Gastrocnemius medialis (tissue), 4 donors: ENCODE results near the gene SESN2. TPM values are rescaled to one million over a fixed set of nuclear protein-coding genes. Genes with fewer than 3 reads are reported as not detected.

ENCODE experiments used
- ATAC-seq, 2 donors: fragments of 150-250 bp; one replicate each; pipeline ENCODE4 v1.9.1; 2016
- DNase-seq, 2 donors: peaks; one replicate each; pipeline ENCODE4 v3.0.0-alpha.2; 2019
- H3K27ac ChIP-seq, 4 donors: fragments of 200-600 bp; sonication (generic); 1 replicate in 1 of 4; 2 replicates in 3 of 4; pipeline ENCODE4 v1.5.1; 2016 to 2018; ENCODE audit warnings: mild to moderate bottlenecking in 2 of 4, moderate library complexity in 1 of 4
- H3K27me3 ChIP-seq, 3 donors: fragments of 200-600 bp; sonication (generic) in 2 of 3; 1 replicate in 1 of 3; 2 replicates in 2 of 3; pipeline versions ENCODE4 v1.5.1 to v1.6.0; 2016 to 2019; ENCODE audit warnings: mild to moderate bottlenecking in 1 of 3, moderate library complexity in 1 of 3
- H3K36me3 ChIP-seq, 2 donors: fragments of 200-600 bp; sonication (generic) in 1 of 2; one replicate each; pipeline ENCODE4 v1.5.1; 2017 to 2018
- H3K4me1 ChIP-seq, 2 donors: fragments of 200-600 bp; sonication (generic) in 1 of 2; one replicate each; pipeline ENCODE4 v1.5.1; 2016 to 2017; ENCODE audit warnings: mild to moderate bottlenecking in 2 of 2
- H3K4me3 ChIP-seq, 4 donors: fragments of 200-600 bp; sonication (generic) in 3 of 4; 1 replicate in 1 of 4; 2 replicates in 3 of 4; pipeline ENCODE4 v1.5.1; 2016 to 2019; ENCODE audit warnings: mild to moderate bottlenecking in 2 of 4
- H3K9me3 ChIP-seq, 3 donors: fragments of 200-600 bp; sonication (generic) in 2 of 3; 1 replicate in 1 of 3; 2 replicates in 2 of 3; pipeline ENCODE4 v1.5.1; 2016 to 2019
- CTCF ChIP-seq, 5 experiments: fragments of 450-650 bp in 3 of 5; fragments of 200-600 bp in 2 of 5; sonication (generic) in 2 of 5; IDR thresholded peaks in 4 of 5; conservative IDR thresholded peaks in 1 of 5; 1 replicate in 4 of 5; 2 replicates in 1 of 5; pipeline ENCODE4 v1.5.1; 2016 to 2019; ENCODE audit warnings: antibody characterized with exemption in 5 of 5, mild to moderate bottlenecking in 3 of 5, moderate library complexity in 3 of 5
- POLR2A ChIP-seq, 2 donors: fragments of 450-650 bp; IDR thresholded peaks; one replicate each; pipeline ENCODE4 v1.6.1; 2017; ENCODE audit warnings: antibody characterized with exemption in 2 of 2, mild to moderate bottlenecking in 2 of 2, moderate library complexity in 2 of 2
- in situ Hi-C, 4 donors: fragments of 200-750 bp; cut with MboI; loops; one replicate each; pipeline versions ENCODE4 v1.15.0 to v1.8.0; 2017; ENCODE audit warnings: low sequenced_read_pairs in 4 of 4
- intact Hi-C: fragments of 100-400 bp; cut with DNase I; formaldehyde crosslinking; loops from one replicate; pipeline ENCODE4 v1.15.1; 2023; ENCODE audit warnings: low total_unique reads
- total RNA-seq, 4 donors: library from RNA; depleted of rRNA; stranded (reverse); fragments of >200 nt; gene quantifications; one replicate each; pipeline versions ENCODE4 v1.1.0 to v1.2.3, GENCODE V29; 2016

Gene SESN2
- total RNA-seq, 4 donors from 2014 or later = 5.6 to 18.9 (median 12.4) TPM

GRCh38 chr1:28257736-28258135 is 1.6 kb upstream of the SESN2 start:
- in situ Hi-C loops = no loop called here
- DNase-seq = no peak

GRCh38 chr1:28258628-28259251 is 578 bp upstream of the SESN2 start:
- H3K36me3 ChIP-seq = no peaks in the 10 kb centered on the region
- ATAC-seq = no peak
- TF ChIP-seq CTCF (IDR thresholded peaks at IDR 0.05 in 4 of 5, conservative IDR thresholded peaks at IDR 0.05 in 1 of 5) (no peak), POLR2A (IDR thresholded peaks at IDR 0.05) (no peak)
- intact Hi-C loops = loop anchor here (1.0 to 10.0 kb wide), 3 partner anchors 70 to 626 kb away; partner anchors contain the start of genes MED18 and PHACTR4
- peaks cover 24 to 29% of the 10 kb centered on the region in 2 donors for H3K4me1 ChIP-seq
- H3K4me3 ChIP-seq = peak overlapping the region; percentile 26 to 94 (median 44)
- DNase-seq = no peak
- peak overlapping the region; percentile 79 to 95 (median 93) for H3K27ac ChIP-seq
- H3K27me3 ChIP-seq = no peaks in the 10 kb centered on the region
- H3K9me3 ChIP-seq = no peaks in the 10 kb centered on the region
- in situ Hi-C loops = no loop called here

More at GRCh38 chr1:28257736-28258135, 1.6 kb upstream of the SESN2 start:
- TF ChIP-seq CTCF (IDR thresholded peaks at IDR 0.05 in 4 of 5, conservative IDR thresholded peaks at IDR 0.05 in 1 of 5) = no peak
- TF ChIP-seq POLR2A (IDR thresholded peaks at IDR 0.05) = no peak
- H3K4me1 ChIP-seq = peaks cover 16 to 29% of the 10 kb centered on the region in 2 donors
- no peaks in the 10 kb centered on the region for H3K9me3 ChIP-seq
- H3K27me3 ChIP-seq = no peaks in the 10 kb centered on the region
- no peak overlapping the region for H3K4me3 ChIP-seq
- H3K36me3 ChIP-seq = no peaks in the 10 kb centered on the region
- intact Hi-C loops = loop anchor here (2.0 to 10.0 kb wide), 2 partner anchors 71 to 627 kb away; partner anchors contain the start of gene MED18
- ATAC-seq = no peak
- H3K27ac ChIP-seq = peak overlapping the region in 1 of 4 donors; percentile 95

- ATAC-seq = peak; percentile 43
- Histone ChIP-seq H3K4me3 (peak overlapping the region; percentile 94 to 99 (median 96)), H3K36me3 (no peaks in the 10 kb centered on the region), H3K4me1 (peaks cover 29 to 34% of the 10 kb centered on the region in 2 donors), H3K27me3 (no peaks in the 10 kb centered on the region), H3K27ac (peak overlapping the region; percentile 92 to 98 (median 94)), H3K9me3 (no peaks in the 10 kb centered on the region)
- in situ Hi-C loops (loop anchor here in 2 of 4 donors (10.0 kb wide), 1 partner anchor 65 kb away; the partner anchor contains the start of gene MED18 (in 2 of the 2)), intact Hi-C loops (loop anchor here (1.0 to 10.0 kb wide), 3 partner anchors 69 to 625 kb away; partner anchors contain the start of genes MED18 and PHACTR4)
- TF ChIP-seq CTCF (IDR thresholded peaks at IDR 0.05 in 4 of 5, conservative IDR thresholded peaks at IDR 0.05 in 1 of 5) = no peak
- no peak for TF ChIP-seq POLR2A (IDR thresholded peaks at IDR 0.05)
- peak; percentile 52 to 62 for DNase-seq
Observed at GRCh38 chr1:28259934-28260802, 850 bp downstream of the SESN2 start.

GRCh38 chr1:28260803-28261174 is 1.5 kb downstream of the SESN2 start:
- in situ Hi-C loops (loop anchor here in 2 of 4 donors (10.0 kb wide), 1 partner anchor 64 kb away; the partner anchor contains the start of gene MED18 (in 2 of the 2)), intact Hi-C loops (no loop called here)
- peak overlapping the region in 3 of 4 donors; percentile 92 to 95 (median 94) for H3K27ac ChIP-seq
- H3K36me3 ChIP-seq = no peaks in the 10 kb centered on the region
- ATAC-seq = no peak
- H3K4me3 ChIP-seq = peak overlapping the region; percentile 94 to 99 (median 96)
- peaks cover 29 to 34% of the 10 kb centered on the region in 2 donors for H3K4me1 ChIP-seq
- no peak for DNase-seq
- no peaks in the 10 kb centered on the region for H3K9me3 ChIP-seq
- no peak for TF ChIP-seq POLR2A (IDR thresholded peaks at IDR 0.05)
- TF ChIP-seq CTCF (IDR thresholded peaks at IDR 0.05 in 4 of 5, conservative IDR thresholded peaks at IDR 0.05 in 1 of 5) = no peak
- no peaks in the 10 kb centered on the region for H3K27me3 ChIP-seq
